HL-60 (cell line): ENCODE measurements around the gene LEMD3.
A peak's percentile ranks its signal among the peaks of the same experiment; 100 is the strongest.

Experiments used
- DNase-seq, 2 experiments: peaks; one replicate each; pipeline ENCODE4 v3.0.0-alpha.2; 2010 to 2020; ENCODE audit warnings: low read depth in 1 of 2, low spot score in 1 of 2
- H3K27ac ChIP-seq: fragments of 250-450 bp; sonication (Bioruptor Pico); replicated peaks from 2 replicates; pipeline ENCODE4 v1.5.1; 2020; ENCODE audit warnings: mild to moderate bottlenecking, moderate library complexity
- H3K27me3 ChIP-seq: fragments of 250-450 bp; sonication (Bioruptor Pico); 2 replicates; pipeline ENCODE4 v1.5.1; 2021; ENCODE audit warnings: mild to moderate bottlenecking, moderate library complexity; ENCODE audit not compliant: insufficient read depth, poor library complexity, severe bottlenecking
- H3K4me3 ChIP-seq: replicated peaks from 2 replicates; pipeline ENCODE4 v1.5.1; 2011; ENCODE audit warnings: mild to moderate bottlenecking, control low read depth, low read length; ENCODE audit not compliant: insufficient read depth
- CTCF ChIP-seq: IDR thresholded peaks from one replicate; pipeline ENCODE4 v1.5.1; 2011; ENCODE audit warnings: low read length, control low read depth, inconsistent platforms; ENCODE audit not compliant: insufficient read depth
- GABPA ChIP-seq: IDR thresholded peaks from 2 replicates; pipeline ENCODE4 v1.6.1; 2012; ENCODE audit warnings: low read depth
- POLR2AphosphoS5 ChIP-seq: IDR thresholded peaks from 2 replicates; pipeline ENCODE4 v1.6.1; 2012; ENCODE audit warnings: low read depth
- REST ChIP-seq: IDR thresholded peaks from 2 replicates; pipeline ENCODE4 v1.6.1; 2012; ENCODE audit warnings: low read depth; ENCODE audit not compliant: insufficient replicate concordance
- SPI1 ChIP-seq: IDR thresholded peaks from 2 replicates; pipeline ENCODE4 v1.6.1; 2012; ENCODE audit warnings: low read depth, mild to moderate bottlenecking, borderline replicate concordance

LEMD3 gene

GRCh38 chr12:65259501-65259900, 90.1 kb downstream of the LEMD3 start:
- Histone ChIP-seq H3K4me3 (no peak overlapping the region), H3K27me3 (no peaks in the 10 kb centered on the region), H3K27ac (no peak overlapping the region)
- DNase-seq = no peak
- TF ChIP-seq SPI1 (peak; percentile 45; the same call in 1 of the 2 replicates), GABPA (no peak)

- DNase-seq = peak; percentile 30 to 49
- no peaks in the 10 kb centered on the region for H3K27me3 ChIP-seq
- no peak overlapping the region for H3K4me3 ChIP-seq
- peak overlapping the region; percentile 29 for H3K27ac ChIP-seq
- TF ChIP-seq REST (no peak), POLR2AphosphoS5 (no peak), GABPA (no peak), CTCF (no peak), SPI1 (no peak)
Observed at GRCh38 chr12:65263777-65264176, 94.4 kb downstream of the LEMD3 start.

- Histone ChIP-seq H3K27me3 (no peaks in the 10 kb centered on the region), H3K4me3 (no peak overlapping the region), H3K27ac (no peak overlapping the region)
- TF ChIP-seq CTCF (no peak), SPI1 (no peak), POLR2AphosphoS5 (no peak), REST (no peak), GABPA (no peak)
- no peak for DNase-seq
Observed at GRCh38 chr12:65266408-65266807, 97.0 kb downstream of the LEMD3 start.

- no peak for TF ChIP-seq POLR2AphosphoS5
- no peak for TF ChIP-seq CTCF
- no peak for TF ChIP-seq REST
- TF ChIP-seq SPI1 = no peak
- no peak for TF ChIP-seq GABPA
- H3K4me3 ChIP-seq = no peak overlapping the region
- DNase-seq = no peak
- H3K27me3 ChIP-seq = no peaks in the 10 kb centered on the region
- no peak overlapping the region for H3K27ac ChIP-seq
Observed at GRCh38 chr12:65269603-65270002, 100.2 kb downstream of the LEMD3 start.
